Endothelial cell (in vitro differentiated cells): Measurements from ENCODE around the gene TUBG1. TPM values are rescaled to one million over a fixed set of nuclear protein-coding genes. Genes with fewer than 3 reads are reported as not detected.
A peak's percentile ranks its signal among the peaks of the same experiment; 100 is the strongest.

Experiments
- DNase-seq: peaks from one replicate; pipeline ENCODE4 v3.0.0; 2021; ENCODE audit warnings: low spot score
- H3K27ac Mint-ChIP-seq: one replicate; pipeline ENCODE4 v1.8.0; 2021; ENCODE audit warnings: mixed read lengths, inconsistent platforms; ENCODE audit not compliant: unreplicated experiment
- H3K27me3 Mint-ChIP-seq: one replicate; pipeline ENCODE4 v1.8.0; 2021; ENCODE audit warnings: mild to moderate bottlenecking, moderate library complexity, mixed read lengths, inconsistent platforms; ENCODE audit not compliant: unreplicated experiment
- H3K36me3 Mint-ChIP-seq: one replicate; pipeline ENCODE4 v1.8.0; 2021; ENCODE audit warnings: mild to moderate bottlenecking, low read depth, mixed read lengths, inconsistent platforms; ENCODE audit not compliant: unreplicated experiment
- H3K4me1 Mint-ChIP-seq: one replicate; pipeline ENCODE4 v1.8.0; 2021; ENCODE audit warnings: mild to moderate bottlenecking, mixed read lengths, inconsistent platforms; ENCODE audit not compliant: unreplicated experiment
- H3K4me3 Mint-ChIP-seq: one replicate; pipeline ENCODE4 v1.8.0; 2021; ENCODE audit warnings: mild to moderate bottlenecking, mixed read lengths, inconsistent platforms; ENCODE audit not compliant: unreplicated experiment
- H3K9me3 Mint-ChIP-seq: one replicate; pipeline ENCODE4 v1.8.0; 2021; ENCODE audit warnings: mixed read lengths, inconsistent platforms; ENCODE audit not compliant: unreplicated experiment
- long read RNA-seq: library from polyadenylated mRNA; unstranded; transcript quantifications from one replicate; pipeline ENCODE4 v2.0.0, GENCODE V29; 2020; ENCODE audit not compliant: unreplicated experiment
- total RNA-seq: library from RNA; stranded (reverse); fragmentation: NEBNext Ultra II Directional; extraction: Animal tissue kit (Norgen Biotek cat#: 25700); gene quantifications from one replicate; pipeline ENCODE4 v1.2.1, GENCODE V29; 2021; ENCODE audit not compliant: unreplicated experiment
- TF ChIP-seq, protein P1 (sequence below): fragments of 200-600 bp; sonication (generic); IDR thresholded peaks from one replicate; pipeline ENCODE4 v1.5.0; 2021; ENCODE audit warnings: antibody characterized with exemption; ENCODE audit not compliant: unreplicated experiment

TUBG1 gene
- 54.5 TPM for total RNA-seq
- long read RNA-seq, transcript TUBG1-201 (11 exons, 1,611 nt) = major isoform, 63 of 74 reads
- long read RNA-seq, partial matches to known transcripts = 10 of 74 reads
- long read RNA-seq, other reads (novel, unspliced or antisense) = 1 of 74 reads

DNA sequence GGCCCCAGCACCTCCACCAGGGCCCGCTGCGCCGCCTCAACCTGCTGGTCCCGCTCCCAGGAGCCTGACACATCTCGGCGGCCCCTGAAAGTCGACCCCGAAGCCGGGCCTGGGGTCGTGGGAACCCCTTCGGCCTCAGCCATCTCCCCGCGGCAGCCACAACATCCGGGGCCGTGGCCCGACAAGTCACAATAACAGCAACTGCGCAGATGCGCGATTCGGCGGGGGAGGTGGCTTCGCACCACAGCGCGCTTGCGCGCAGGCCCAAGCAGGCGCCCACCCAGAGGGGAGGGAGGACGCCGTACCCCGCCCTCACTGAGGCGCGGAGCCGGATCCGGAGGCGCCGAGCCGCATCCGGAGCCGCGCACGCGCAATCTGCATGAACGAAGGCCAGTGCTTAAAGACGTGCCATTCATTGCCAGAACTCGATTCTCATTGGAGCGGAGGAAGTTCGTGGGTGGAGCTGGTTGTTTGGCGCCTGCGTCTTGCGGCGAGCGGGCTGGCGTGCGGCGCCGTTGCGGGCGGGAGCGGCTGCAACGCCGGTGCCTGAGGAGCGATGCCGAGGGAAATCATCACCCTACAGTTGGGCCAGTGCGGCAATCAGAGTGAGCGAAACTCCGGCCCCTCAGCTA, at the start of gene TUBG1, which contains the start of gene RETREG3:
Gene TUBG1, plus strand, starts transcription at position 502 of the 632 bp plus-strand sequence. Its CDS starts 55 bp downstream, at position 557.
Gene RETREG3, minus strand, starts transcription at position 193 of the 632 bp plus-strand sequence. Its CDS starts 50 bp downstream, at position 143.
- H3K4me1 Mint-ChIP-seq = peaks cover 17% of the 10 kb centered on the region
- H3K27ac Mint-ChIP-seq = peak within 1 kb of the TSS; percentile 98
- DNase-seq = peak; percentile 99
- TF ChIP-seq, protein P1, sequence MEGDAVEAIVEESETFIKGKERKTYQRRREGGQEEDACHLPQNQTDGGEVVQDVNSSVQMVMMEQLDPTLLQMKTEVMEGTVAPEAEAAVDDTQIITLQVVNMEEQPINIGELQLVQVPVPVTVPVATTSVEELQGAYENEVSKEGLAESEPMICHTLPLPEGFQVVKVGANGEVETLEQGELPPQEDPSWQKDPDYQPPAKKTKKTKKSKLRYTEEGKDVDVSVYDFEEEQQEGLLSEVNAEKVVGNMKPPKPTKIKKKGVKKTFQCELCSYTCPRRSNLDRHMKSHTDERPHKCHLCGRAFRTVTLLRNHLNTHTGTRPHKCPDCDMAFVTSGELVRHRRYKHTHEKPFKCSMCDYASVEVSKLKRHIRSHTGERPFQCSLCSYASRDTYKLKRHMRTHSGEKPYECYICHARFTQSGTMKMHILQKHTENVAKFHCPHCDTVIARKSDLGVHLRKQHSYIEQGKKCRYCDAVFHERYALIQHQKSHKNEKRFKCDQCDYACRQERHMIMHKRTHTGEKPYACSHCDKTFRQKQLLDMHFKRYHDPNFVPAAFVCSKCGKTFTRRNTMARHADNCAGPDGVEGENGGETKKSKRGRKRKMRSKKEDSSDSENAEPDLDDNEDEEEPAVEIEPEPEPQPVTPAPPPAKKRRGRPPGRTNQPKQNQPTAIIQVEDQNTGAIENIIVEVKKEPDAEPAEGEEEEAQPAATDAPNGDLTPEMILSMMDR = no peak
- H3K4me3 Mint-ChIP-seq = peak within 1 kb of the TSS; percentile 100
- H3K36me3 Mint-ChIP-seq = peaks cover 13% of the 10 kb centered on the region
- peaks cover 3% of the 10 kb centered on the region for H3K27me3 Mint-ChIP-seq
- no peaks in the 10 kb centered on the region for H3K9me3 Mint-ChIP-seq

DNA sequence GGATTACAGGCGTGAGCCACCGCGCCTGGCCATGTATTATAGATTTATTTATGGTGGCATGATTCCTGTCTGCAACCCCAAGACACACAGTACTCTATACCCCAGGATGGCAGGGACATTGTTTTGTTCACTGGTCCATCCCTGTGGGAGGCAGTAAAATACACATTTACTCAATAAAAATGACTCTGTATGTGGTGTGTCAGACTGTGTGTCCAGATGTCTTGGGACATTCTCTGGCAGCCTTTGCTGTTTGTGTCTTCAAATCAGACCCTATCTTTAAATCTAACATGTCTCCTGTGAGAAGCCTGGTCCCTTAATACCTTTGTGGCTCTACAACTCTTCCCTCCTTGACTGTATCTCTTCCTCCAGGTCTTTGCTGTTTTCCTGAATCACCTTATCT, 49.2 kb upstream of the TUBG1 start:
- TF ChIP-seq, protein P1 = no peak
- H3K27ac Mint-ChIP-seq = peak overlapping the region; percentile 49
- H3K4me3 Mint-ChIP-seq = peak overlapping the region; percentile 83
- H3K27me3 Mint-ChIP-seq = peaks cover 11% of the 10 kb centered on the region
- H3K9me3 Mint-ChIP-seq = no peaks in the 10 kb centered on the region
- no peak for DNase-seq
- peaks cover 33% of the 10 kb centered on the region for H3K4me1 Mint-ChIP-seq
- no peaks in the 10 kb centered on the region for H3K36me3 Mint-ChIP-seq

DNA sequence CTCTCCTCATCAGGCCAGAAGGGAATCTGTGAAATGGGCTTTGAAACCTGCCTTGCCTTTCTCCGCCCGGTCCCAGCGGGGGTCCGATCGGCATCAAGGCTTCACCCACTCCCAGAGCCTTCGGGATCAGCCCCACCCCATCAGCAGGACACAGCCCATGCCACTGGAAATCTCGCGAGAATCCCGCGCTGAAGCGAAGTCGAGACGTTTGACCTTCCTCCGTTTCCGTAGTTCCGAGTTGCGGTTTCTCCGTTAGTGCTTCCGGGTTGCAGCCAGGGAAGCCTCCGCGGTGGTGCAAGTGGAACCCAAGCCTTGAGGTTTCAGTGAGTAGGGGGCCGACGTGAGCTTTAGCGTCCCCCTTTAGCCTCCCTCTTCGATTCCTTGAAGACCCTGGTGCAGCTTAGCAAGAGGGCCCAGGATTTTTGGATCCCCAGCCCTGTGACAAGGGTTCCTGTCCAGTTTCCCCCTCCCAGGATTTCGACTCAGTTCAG, 47.5 kb upstream of the TUBG1 start, which contains the start of gene COASY:
Gene COASY, plus strand, starts transcription at position 252 of the 491 bp plus-strand sequence. CDS start 475 bp downstream, outside the sequence.
- TF ChIP-seq, protein P1 = no peak
- DNase-seq = peak; percentile 93
- peak within 1 kb of the TSS; percentile 94 for H3K27ac Mint-ChIP-seq
- H3K27me3 Mint-ChIP-seq = peaks cover 11% of the 10 kb centered on the region
- peak within 1 kb of the TSS; percentile 95 for H3K4me3 Mint-ChIP-seq
- H3K9me3 Mint-ChIP-seq = no peaks in the 10 kb centered on the region
- peaks cover 4% of the 10 kb centered on the region for H3K36me3 Mint-ChIP-seq
- peaks cover 29% of the 10 kb centered on the region for H3K4me1 Mint-ChIP-seq

DNA sequence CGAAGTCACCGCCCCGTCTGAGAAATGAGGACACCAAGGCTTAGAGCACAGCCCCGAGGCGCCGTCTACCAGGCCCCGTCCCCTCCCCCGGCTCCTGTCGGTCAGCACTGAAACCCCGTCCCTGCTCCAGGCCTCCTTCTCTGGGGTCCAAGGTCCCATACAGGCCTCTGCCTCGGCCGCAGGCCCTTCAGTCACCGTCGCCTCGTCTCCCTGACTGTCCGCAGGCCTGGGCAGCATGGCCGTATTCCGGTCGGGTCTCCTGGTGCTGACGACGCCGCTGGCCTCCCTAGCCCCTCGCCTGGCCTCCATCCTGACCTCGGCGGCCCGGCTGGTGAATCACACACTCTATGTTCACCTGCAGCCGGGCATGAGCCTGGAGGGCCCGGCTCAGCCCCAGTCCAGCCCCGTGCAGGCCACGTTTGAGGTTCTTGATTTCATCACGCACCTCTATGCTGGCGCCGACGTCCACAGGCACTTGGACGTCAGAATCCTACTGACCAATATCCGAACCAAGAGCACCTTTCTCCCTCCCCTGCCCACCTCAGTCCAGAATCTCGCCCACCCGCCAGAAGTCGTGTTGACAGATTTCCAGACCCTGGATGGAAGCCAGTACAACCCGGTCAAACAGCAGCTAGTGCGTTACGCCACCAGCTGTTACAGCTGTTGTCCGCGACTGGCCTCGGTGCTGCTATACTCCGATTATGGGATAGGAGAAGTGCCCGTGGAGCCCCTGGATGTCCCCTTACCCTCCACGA, 46.9 kb upstream of the TUBG1 start:
- H3K27me3 Mint-ChIP-seq = peaks cover 11% of the 10 kb centered on the region
- TF ChIP-seq, protein P1 = no peak
- DNase-seq = peak; percentile 22
- H3K4me3 Mint-ChIP-seq = peak overlapping the region; percentile 95
- H3K27ac Mint-ChIP-seq = peak overlapping the region; percentile 94
- no peaks in the 10 kb centered on the region for H3K9me3 Mint-ChIP-seq
- peaks cover 26% of the 10 kb centered on the region for H3K4me1 Mint-ChIP-seq
- peaks cover 4% of the 10 kb centered on the region for H3K36me3 Mint-ChIP-seq
